Chondrocyte (in vitro differentiated cells): ENCODE results near the gene HSD11B1L. TPM values are rescaled to one million over a fixed set of nuclear protein-coding genes. Genes with fewer than 3 reads are reported as not detected.

Experiments
- DNase-seq: peaks from one replicate; pipeline ENCODE4 v3.0.0; 2021; ENCODE audit warnings: mixed read lengths, low spot score
- H3K27ac Mint-ChIP-seq: one replicate; pipeline ENCODE4 v1.8.0; 2021; ENCODE audit warnings: mild to moderate bottlenecking, moderate library complexity, mixed read lengths; ENCODE audit not compliant: unreplicated experiment
- H3K27me3 Mint-ChIP-seq: 2 replicates; pipeline ENCODE4 v1.8.0; 2021; ENCODE audit warnings: low read depth, mixed read lengths
- H3K36me3 Mint-ChIP-seq: 2 replicates; pipeline ENCODE4 v1.8.0; 2021; ENCODE audit warnings: low read depth, mixed read lengths
- H3K4me1 Mint-ChIP-seq: 2 replicates; pipeline ENCODE4 v1.8.0; 2021; ENCODE audit warnings: low read depth, mild to moderate bottlenecking, mixed read lengths
- H3K4me3 Mint-ChIP-seq: one replicate; pipeline ENCODE4 v1.8.0; 2021; ENCODE audit warnings: mild to moderate bottlenecking, moderate library complexity, mixed read lengths; ENCODE audit not compliant: unreplicated experiment
- H3K9me3 Mint-ChIP-seq: 2 replicates; pipeline ENCODE4 v1.8.0; 2021; ENCODE audit warnings: low read depth, mixed read lengths
- total RNA-seq: library from RNA; stranded (reverse); gene quantifications from 3 replicates; pipeline ENCODE4 v1.2.1, GENCODE V29; 2021
- TF ChIP-seq, protein P1 (sequence below): fragments of 200-600 bp; sonication (generic); IDR thresholded peaks from 2 replicates; pipeline ENCODE4 v1.5.0; 2021; ENCODE audit warnings: antibody characterized with exemption, mild to moderate bottlenecking, moderate library complexity

Gene HSD11B1L
- total RNA-seq, 1 donor from 2014 or later: 7.2 TPM

DNA sequence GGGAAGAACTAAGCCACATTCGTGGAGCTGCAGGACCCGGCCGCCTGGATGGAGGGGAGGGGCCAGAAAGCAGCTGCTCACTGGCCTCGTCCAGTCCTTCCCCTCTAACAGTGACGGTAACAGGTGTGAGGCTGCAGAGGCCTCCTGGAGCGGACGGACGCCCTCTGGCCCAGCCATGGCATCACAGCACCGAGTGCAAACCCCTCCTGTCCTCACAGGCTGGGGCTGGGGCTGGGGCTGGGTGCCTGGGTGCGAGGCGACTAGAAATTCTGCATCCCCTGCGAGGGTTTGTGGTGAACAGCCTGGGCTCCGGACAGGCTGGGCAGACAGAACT is 4.1 kb upstream of the HSD11B1L start:
- no peak for DNase-seq
- Mint-ChIP-seq H3K4me3 (no peak overlapping the region), H3K9me3 (no peaks in the 10 kb centered on the region), H3K27ac (no peak overlapping the region), H3K36me3 (peaks cover 1% of the 10 kb centered on the region), H3K4me1 (peaks cover 17% of the 10 kb centered on the region), H3K27me3 (no peaks in the 10 kb centered on the region)
- TF ChIP-seq, protein P1, sequence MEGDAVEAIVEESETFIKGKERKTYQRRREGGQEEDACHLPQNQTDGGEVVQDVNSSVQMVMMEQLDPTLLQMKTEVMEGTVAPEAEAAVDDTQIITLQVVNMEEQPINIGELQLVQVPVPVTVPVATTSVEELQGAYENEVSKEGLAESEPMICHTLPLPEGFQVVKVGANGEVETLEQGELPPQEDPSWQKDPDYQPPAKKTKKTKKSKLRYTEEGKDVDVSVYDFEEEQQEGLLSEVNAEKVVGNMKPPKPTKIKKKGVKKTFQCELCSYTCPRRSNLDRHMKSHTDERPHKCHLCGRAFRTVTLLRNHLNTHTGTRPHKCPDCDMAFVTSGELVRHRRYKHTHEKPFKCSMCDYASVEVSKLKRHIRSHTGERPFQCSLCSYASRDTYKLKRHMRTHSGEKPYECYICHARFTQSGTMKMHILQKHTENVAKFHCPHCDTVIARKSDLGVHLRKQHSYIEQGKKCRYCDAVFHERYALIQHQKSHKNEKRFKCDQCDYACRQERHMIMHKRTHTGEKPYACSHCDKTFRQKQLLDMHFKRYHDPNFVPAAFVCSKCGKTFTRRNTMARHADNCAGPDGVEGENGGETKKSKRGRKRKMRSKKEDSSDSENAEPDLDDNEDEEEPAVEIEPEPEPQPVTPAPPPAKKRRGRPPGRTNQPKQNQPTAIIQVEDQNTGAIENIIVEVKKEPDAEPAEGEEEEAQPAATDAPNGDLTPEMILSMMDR: no peak

DNA sequence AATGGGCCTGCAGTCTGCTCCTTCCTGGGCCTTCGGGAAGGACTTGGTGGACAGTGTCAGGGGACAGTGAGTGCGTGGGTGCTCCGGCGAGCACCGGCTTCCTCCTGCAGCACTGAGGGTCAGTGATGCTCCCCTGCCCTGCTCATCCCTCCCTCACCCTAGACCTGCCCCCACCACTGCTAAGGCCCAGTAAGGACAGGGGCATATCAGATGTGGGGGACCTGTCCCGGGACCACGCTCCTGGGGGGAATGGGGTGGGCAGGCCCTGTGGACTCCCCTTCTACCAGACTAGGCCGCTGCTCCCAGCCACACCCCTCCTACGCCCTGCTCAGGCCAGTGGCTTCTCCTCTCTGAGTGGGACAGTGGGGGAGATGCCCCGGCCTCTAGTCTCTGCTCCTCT is 3.7 kb upstream of the HSD11B1L start:
- TF ChIP-seq, protein P1: no peak
- H3K27me3 Mint-ChIP-seq: no peaks in the 10 kb centered on the region
- H3K9me3 Mint-ChIP-seq: no peaks in the 10 kb centered on the region
- peaks cover 1% of the 10 kb centered on the region for H3K36me3 Mint-ChIP-seq
- H3K27ac Mint-ChIP-seq: peak overlapping the region; percentile 12
- no peak overlapping the region for H3K4me3 Mint-ChIP-seq
- DNase-seq: no peak
- H3K4me1 Mint-ChIP-seq: peaks cover 21% of the 10 kb centered on the region

DNA sequence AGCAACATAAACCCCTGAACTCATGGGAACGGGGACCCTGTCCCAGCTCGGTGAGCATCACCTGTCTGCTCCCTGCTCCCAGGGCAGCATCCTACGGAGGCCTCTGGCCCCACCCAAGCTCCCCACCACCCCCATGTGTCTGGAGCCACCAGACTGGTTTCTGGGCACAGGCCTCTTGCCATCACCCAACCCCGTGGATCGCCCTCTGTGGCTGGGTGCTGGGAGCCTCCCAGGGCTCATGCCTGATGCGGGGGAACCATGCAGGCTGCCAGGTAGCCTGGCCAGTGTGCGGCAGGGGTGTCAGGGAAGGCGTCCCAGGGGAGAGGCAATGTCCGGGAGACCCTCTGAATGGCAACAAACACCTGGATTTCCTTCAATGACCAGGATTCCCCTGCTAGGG is 3.2 kb upstream of the HSD11B1L start:
- Mint-ChIP-seq H3K4me1 (peaks cover 24% of the 10 kb centered on the region), H3K27me3 (no peaks in the 10 kb centered on the region), H3K36me3 (peaks cover 1% of the 10 kb centered on the region), H3K9me3 (no peaks in the 10 kb centered on the region), H3K4me3 (no peak overlapping the region), H3K27ac (no peak overlapping the region)
- TF ChIP-seq, protein P1: no peak
- no peak for DNase-seq

DNA sequence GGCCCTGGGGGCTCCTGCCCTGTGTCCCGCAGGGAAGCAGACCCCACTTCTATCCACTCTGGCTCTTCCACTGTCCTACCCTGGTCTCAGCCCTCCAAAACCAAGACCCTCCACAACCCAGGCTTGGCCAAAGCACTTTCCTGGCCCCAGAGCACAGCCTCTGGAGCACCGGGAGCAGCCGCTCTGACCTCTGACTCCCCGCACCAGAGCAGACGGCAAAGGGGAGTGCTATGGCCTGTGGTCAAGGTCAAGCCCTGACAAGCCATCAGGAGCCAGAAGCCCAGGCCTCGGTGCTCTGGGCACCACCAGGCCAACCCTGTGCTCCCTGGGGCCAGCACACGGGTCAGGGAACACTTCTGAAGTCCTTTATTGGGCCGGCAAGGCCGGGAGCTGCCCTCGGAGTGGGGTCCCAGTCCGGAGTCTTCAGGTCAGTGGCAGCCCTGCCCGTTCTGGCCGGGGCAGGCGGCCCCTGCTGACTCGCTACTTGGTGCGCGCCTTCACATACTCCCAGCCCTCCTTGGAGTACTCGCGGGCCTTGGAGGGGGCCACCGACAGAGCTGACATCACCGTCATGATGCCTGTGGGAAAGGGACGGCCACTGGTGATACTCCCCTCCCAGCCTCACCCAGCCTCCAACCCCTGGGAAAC is 2.6 kb upstream of the HSD11B1L start:
- no peak overlapping the region for H3K4me3 Mint-ChIP-seq
- H3K27ac Mint-ChIP-seq: no peak overlapping the region
- DNase-seq: no peak
- peaks cover 1% of the 10 kb centered on the region for H3K36me3 Mint-ChIP-seq
- TF ChIP-seq, protein P1: no peak
- H3K27me3 Mint-ChIP-seq: no peaks in the 10 kb centered on the region
- peaks cover 24% of the 10 kb centered on the region for H3K4me1 Mint-ChIP-seq
- H3K9me3 Mint-ChIP-seq: no peaks in the 10 kb centered on the region

DNA sequence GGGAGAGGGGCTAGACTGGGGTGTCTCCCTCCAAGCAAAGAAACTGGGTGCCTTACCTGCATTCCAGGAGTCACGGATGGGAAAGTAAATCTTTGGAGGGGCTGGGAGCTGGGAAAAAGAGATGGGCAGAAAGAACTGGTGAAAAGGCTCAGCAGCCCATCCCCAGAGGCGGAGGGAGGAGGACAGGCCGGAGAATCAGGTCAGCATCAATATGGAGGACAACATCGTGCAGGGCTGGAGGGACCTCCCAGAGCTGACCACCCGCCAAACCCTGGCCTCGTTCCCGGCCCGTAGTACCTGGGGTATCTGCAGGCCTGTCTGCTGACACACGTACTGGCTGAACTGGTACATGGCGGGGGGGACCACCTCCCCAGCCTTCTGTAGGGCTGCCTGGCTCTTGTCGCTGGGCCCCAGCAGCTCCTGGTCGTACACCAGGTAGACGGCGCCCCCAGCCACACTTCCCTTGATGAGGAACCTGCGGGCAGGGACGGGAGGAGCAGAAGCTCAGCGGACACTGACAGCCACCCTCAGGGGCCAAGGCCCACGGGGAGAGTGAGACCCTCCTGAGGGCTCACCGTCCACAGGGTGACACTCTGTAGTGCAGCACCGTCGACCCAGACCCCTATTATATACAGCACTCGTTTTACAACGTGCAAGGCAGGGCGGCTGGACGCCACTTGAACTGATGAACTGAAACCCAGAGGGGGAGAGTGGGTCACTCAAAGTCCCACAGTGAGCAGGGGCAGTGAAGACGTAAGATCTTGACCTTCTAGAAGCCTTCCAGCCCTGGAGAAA is 1.3 kb upstream of the HSD11B1L start:
- DNase-seq: no peak
- TF ChIP-seq, protein P1: no peak
- Mint-ChIP-seq H3K4me3 (peak overlapping the region; percentile 100), H3K9me3 (no peaks in the 10 kb centered on the region), H3K36me3 (no peaks in the 10 kb centered on the region), H3K4me1 (peaks cover 24% of the 10 kb centered on the region), H3K27me3 (no peaks in the 10 kb centered on the region), H3K27ac (peak overlapping the region; percentile 97)
